WTC11 (cell line): ENCODE measurements around the gene MLST8. TPM values are rescaled to one million over a fixed set of nuclear protein-coding genes. Genes with fewer than 3 reads are reported as not detected.
"Not testable (repeated sequence)": the region's sequence is repeated elsewhere in the genome, so short reads cannot be mapped to it uniquely, and the experiment has no call there.

Experiments
- ATAC-seq: fragments of 200-7000 bp; cut with Tn5 transposase; 2 replicates; pipeline ENCODE4 v1.10.0; 2021; ENCODE audit warnings: mild to moderate bottlenecking, moderate library complexity
- CTCF ChIA-PET: fragments of 300-600 bp; sonication (Branson Sonifier 250); formaldehyde crosslinking; loops from one replicate; lab custom pipeline; 2021; ENCODE audit warnings: antibody characterized with exemption; lab: Charles Lee
- POLR2A ChIA-PET: fragments of 350-600 bp; sonication (Branson Sonifier 250); formaldehyde crosslinking; loops from one replicate; lab custom pipeline; 2021; ENCODE audit warnings: antibody characterized with exemption; lab: Charles Lee
- DNase-seq: peaks from one replicate; pipeline ENCODE4 v3.0.0; 2021; ENCODE audit warnings: low spot score
- H3K27ac Mint-ChIP-seq: 2 replicates; pipeline ENCODE4 v1.8.0; 2021; ENCODE audit warnings: mixed read lengths
- H3K27me3 Mint-ChIP-seq: 2 replicates; pipeline ENCODE4 v1.8.0; 2021; ENCODE audit warnings: low read depth, mild to moderate bottlenecking, moderate library complexity, mixed read lengths
- H3K36me3 Mint-ChIP-seq: 2 replicates; pipeline ENCODE4 v1.8.0; 2021; ENCODE audit warnings: mixed read lengths
- H3K4me1 Mint-ChIP-seq: 2 replicates; pipeline ENCODE4 v1.8.0; 2022; ENCODE audit warnings: mixed read lengths
- H3K4me3 Mint-ChIP-seq: 2 replicates; pipeline ENCODE4 v1.8.0; 2021; ENCODE audit warnings: mild to moderate bottlenecking, moderate library complexity, mixed read lengths
- H3K9me3 Mint-ChIP-seq: 2 replicates; pipeline ENCODE4 v1.8.0; 2021; ENCODE audit warnings: mixed read lengths
- ATF1 ChIP-seq: sonication (generic); formaldehyde crosslinking; IDR thresholded peaks from 2 replicates; pipeline ENCODE4 v1.8.1; 2023; ENCODE audit warnings: mild to moderate bottlenecking, moderate library complexity, missing genetic modification reagents
- ELF4 ChIP-seq: sonication (generic); formaldehyde crosslinking; IDR thresholded peaks from 2 replicates; pipeline ENCODE4 v1.8.1; 2022; ENCODE audit warnings: low read depth, mild to moderate bottlenecking, moderate library complexity, missing genetic modification reagents
- EMX1 ChIP-seq: fragments of 250-450 bp; sonication (Bioruptor Pico); IDR thresholded peaks from 2 replicates; pipeline ENCODE4 v1.8.0; 2021; ENCODE audit warnings: mild to moderate bottlenecking
- ETV6 ChIP-seq: sonication (generic); formaldehyde crosslinking; IDR thresholded peaks from 2 replicates; pipeline ENCODE4 v1.8.1; 2022; ENCODE audit warnings: mild to moderate bottlenecking, missing genetic modification reagents
- FOXJ3 ChIP-seq: sonication (generic); formaldehyde crosslinking; IDR thresholded peaks from 2 replicates; pipeline ENCODE4 v1.9.0; 2021; ENCODE audit warnings: missing genetic modification reagents, mild to moderate bottlenecking, borderline replicate concordance
- HMGA2 ChIP-seq: fragments of 250-450 bp; sonication (Bioruptor Pico); IDR thresholded peaks from 2 replicates; pipeline ENCODE4 v1.4.0; 2021; ENCODE audit warnings: mild to moderate bottlenecking, moderate library complexity
- JAZF1 ChIP-seq: fragments of 250-450 bp; sonication (Bioruptor Pico); IDR thresholded peaks from 2 replicates; pipeline ENCODE4 v1.9.0; 2021; ENCODE audit warnings: moderate library complexity, mild to moderate bottlenecking, inconsistent platforms
- JUN ChIP-seq: sonication (generic); formaldehyde crosslinking; IDR thresholded peaks from 2 replicates; pipeline ENCODE4 v1.8.0; 2023; ENCODE audit warnings: mild to moderate bottlenecking, missing genetic modification reagents
- MXD4 ChIP-seq: fragments of 250-450 bp; sonication (Bioruptor Pico); IDR thresholded peaks from 2 replicates; pipeline ENCODE4 v1.8.0; 2021; ENCODE audit warnings: mild to moderate bottlenecking, moderate library complexity, borderline replicate concordance
- SMAD3 ChIP-seq: sonication (generic); formaldehyde crosslinking; IDR thresholded peaks from 2 replicates; pipeline ENCODE4 v1.8.0; 2022; ENCODE audit warnings: missing genetic modification reagents, mild to moderate bottlenecking, borderline replicate concordance
- ZNF396 ChIP-seq: fragments of 250-450 bp; sonication (Bioruptor Pico); IDR thresholded peaks from 2 replicates; pipeline ENCODE4 v1.8.0; 2021; ENCODE audit warnings: mild to moderate bottlenecking, moderate library complexity, borderline replicate concordance
- ZNF416 ChIP-seq: fragments of 250-450 bp; sonication (Bioruptor Pico); IDR thresholded peaks from 2 replicates; pipeline ENCODE4 v1.9.0; 2021; ENCODE audit warnings: mild to moderate bottlenecking, inconsistent platforms
- ZNF423 ChIP-seq: fragments of 250-450 bp; sonication (Bioruptor Pico); IDR thresholded peaks from 2 replicates; pipeline ENCODE4 v2.1.2; 2022; ENCODE audit warnings: mild to moderate bottlenecking, moderate library complexity
- total RNA-seq: library from RNA; stranded (reverse); gene quantifications from 3 replicates; pipeline ENCODE4 v1.2.3, GENCODE V29; 2021
- TF ChIP-seq, protein P1 (sequence below): sonication (generic); formaldehyde crosslinking; IDR thresholded peaks from 2 replicates; pipeline ENCODE4 v1.8.0; 2022; ENCODE audit warnings: mild to moderate bottlenecking, missing genetic modification reagents
- TF ChIP-seq, protein P2 (sequence below): sonication (generic); formaldehyde crosslinking; conservative IDR thresholded peaks from 2 replicates; pipeline ENCODE4 v1.8.1; 2023; ENCODE audit warnings: mild to moderate bottlenecking, low read depth, missing genetic modification reagents, moderate library complexity
- TF ChIP-seq, protein P3 (sequence below): sonication (generic); formaldehyde crosslinking; conservative IDR thresholded peaks from 2 replicates; pipeline ENCODE4 v1.8.1; 2022; ENCODE audit warnings: mild to moderate bottlenecking, missing genetic modification reagents
- TF ChIP-seq, protein P4 (sequence below): sonication (generic); formaldehyde crosslinking; IDR thresholded peaks from 2 replicates; pipeline ENCODE4 v1.8.1; 2022; ENCODE audit warnings: mild to moderate bottlenecking, moderate library complexity, missing genetic modification reagents
- TF ChIP-seq, protein P5 (sequence below): sonication (generic); formaldehyde crosslinking; IDR thresholded peaks from 2 replicates; pipeline ENCODE4 v1.8.1; 2023; ENCODE audit warnings: mild to moderate bottlenecking, missing genetic modification reagents

The MLST8 gene
- total RNA-seq, 1 experiment from 2014 or later: 71.6 TPM

DNA sequence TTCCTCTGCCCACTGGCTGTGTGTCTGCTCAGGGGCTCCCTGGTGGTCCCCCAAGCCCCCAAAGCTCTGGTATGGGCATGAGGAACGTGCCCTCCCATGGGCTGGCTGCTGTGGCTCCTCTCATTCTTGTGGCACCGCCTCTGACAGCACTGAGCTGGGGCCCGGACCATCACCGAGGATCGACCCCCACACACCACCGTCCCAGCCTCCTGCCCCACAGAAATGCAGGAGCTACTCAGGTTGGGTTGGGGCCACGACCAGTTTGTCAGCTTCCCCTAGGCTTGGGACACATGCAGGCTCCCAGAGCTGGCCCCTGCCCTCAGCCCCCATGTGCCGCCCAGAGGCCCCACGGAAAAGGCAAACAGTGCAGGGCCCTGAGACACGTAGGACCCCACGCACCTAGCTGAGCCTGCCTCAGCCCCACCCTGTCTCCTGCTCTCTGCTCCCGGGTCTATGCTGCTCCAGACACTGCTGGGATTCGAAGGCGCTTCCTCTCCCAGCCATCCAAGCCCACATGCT lies 5.6 kb upstream of the MLST8 start (continued):
- TF ChIP-seq, protein P1, sequence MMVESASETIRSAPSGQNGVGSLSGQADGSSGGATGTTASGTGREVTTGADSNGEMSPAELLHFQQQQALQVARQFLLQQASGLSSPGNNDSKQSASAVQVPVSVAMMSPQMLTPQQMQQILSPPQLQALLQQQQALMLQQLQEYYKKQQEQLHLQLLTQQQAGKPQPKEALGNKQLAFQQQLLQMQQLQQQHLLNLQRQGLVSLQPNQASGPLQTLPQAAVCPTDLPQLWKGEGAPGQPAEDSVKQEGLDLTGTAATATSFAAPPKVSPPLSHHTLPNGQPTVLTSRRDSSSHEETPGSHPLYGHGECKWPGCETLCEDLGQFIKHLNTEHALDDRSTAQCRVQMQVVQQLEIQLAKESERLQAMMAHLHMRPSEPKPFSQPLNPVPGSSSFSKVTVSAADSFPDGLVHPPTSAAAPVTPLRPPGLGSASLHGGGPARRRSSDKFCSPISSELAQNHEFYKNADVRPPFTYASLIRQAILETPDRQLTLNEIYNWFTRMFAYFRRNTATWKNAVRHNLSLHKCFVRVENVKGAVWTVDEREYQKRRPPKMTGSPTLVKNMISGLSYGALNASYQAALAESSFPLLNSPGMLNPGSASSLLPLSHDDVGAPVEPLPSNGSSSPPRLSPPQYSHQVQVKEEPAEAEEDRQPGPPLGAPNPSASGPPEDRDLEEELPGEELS (CRISPR knock-in tag): no peak
- TF ChIP-seq, protein P2, sequence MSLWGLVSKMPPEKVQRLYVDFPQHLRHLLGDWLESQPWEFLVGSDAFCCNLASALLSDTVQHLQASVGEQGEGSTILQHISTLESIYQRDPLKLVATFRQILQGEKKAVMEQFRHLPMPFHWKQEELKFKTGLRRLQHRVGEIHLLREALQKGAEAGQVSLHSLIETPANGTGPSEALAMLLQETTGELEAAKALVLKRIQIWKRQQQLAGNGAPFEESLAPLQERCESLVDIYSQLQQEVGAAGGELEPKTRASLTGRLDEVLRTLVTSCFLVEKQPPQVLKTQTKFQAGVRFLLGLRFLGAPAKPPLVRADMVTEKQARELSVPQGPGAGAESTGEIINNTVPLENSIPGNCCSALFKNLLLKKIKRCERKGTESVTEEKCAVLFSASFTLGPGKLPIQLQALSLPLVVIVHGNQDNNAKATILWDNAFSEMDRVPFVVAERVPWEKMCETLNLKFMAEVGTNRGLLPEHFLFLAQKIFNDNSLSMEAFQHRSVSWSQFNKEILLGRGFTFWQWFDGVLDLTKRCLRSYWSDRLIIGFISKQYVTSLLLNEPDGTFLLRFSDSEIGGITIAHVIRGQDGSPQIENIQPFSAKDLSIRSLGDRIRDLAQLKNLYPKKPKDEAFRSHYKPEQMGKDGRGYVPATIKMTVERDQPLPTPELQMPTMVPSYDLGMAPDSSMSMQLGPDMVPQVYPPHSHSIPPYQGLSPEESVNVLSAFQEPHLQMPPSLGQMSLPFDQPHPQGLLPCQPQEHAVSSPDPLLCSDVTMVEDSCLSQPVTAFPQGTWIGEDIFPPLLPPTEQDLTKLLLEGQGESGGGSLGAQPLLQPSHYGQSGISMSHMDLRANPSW (CRISPR knock-in tag): no peak

DNA sequence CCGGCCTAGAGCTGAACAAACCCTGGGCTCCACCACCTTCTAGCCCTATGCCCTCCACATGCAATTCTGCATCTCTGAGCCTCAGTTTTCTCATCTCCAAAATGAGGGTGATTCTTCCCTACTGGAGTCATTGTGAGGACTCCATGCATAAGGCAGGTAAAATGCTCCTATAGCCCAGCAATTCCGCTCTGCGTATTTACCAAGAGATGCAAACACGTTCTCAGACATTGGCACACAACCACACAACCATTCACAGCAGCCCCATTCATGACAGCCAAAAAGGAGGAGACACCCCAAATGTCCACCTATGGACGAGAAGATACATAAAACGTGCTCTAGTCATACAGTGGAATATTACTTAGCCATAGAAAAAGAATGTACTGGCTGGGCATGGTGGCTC lies 4.9 kb upstream of the MLST8 start:
- CTCF ChIA-PET: interaction anchor here (0.9 kb wide), 1 partner anchor 15 kb away, joined by 3 read pairs; no protein-coding TSS in a partner anchor
- H3K36me3 Mint-ChIP-seq: no peaks in the 10 kb centered on the region
- POLR2A ChIA-PET: interaction anchor here (1.1 kb wide), 1 partner anchor 10 kb away, joined by 4 read pairs; the partner anchor contains the start of gene BRICD5
- H3K4me1 Mint-ChIP-seq: peaks cover 5% of the 10 kb centered on the region
- no peak overlapping the region for H3K4me3 Mint-ChIP-seq
- H3K27me3 Mint-ChIP-seq: peaks cover 56% of the 10 kb centered on the region
- no peak for TF ChIP-seq ATF1 (CRISPR knock-in tag)
- TF ChIP-seq, protein P3, sequence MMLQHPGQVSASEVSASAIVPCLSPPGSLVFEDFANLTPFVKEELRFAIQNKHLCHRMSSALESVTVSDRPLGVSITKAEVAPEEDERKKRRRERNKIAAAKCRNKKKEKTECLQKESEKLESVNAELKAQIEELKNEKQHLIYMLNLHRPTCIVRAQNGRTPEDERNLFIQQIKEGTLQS: no peak
- TF ChIP-seq HMGA2 (CRISPR knock-in tag): no peak
- no peak for TF ChIP-seq ZNF416
- TF ChIP-seq, protein P4, sequence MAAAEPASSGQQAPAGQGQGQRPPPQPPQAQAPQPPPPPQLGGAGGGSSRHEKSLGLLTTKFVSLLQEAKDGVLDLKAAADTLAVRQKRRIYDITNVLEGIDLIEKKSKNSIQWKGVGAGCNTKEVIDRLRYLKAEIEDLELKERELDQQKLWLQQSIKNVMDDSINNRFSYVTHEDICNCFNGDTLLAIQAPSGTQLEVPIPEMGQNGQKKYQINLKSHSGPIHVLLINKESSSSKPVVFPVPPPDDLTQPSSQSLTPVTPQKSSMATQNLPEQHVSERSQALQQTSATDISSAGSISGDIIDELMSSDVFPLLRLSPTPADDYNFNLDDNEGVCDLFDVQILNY (CRISPR knock-in tag): no peak
- TF ChIP-seq, protein P5, sequence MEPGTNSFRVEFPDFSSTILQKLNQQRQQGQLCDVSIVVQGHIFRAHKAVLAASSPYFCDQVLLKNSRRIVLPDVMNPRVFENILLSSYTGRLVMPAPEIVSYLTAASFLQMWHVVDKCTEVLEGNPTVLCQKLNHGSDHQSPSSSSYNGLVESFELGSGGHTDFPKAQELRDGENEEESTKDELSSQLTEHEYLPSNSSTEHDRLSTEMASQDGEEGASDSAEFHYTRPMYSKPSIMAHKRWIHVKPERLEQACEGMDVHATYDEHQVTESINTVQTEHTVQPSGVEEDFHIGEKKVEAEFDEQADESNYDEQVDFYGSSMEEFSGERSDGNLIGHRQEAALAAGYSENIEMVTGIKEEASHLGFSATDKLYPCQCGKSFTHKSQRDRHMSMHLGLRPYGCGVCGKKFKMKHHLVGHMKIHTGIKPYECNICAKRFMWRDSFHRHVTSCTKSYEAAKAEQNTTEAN (CRISPR knock-in tag): no peak
- no peak for TF ChIP-seq ELF4 (CRISPR knock-in tag)
- no peak for TF ChIP-seq ZNF423
- TF ChIP-seq, protein P1 (CRISPR knock-in tag): no peak
- no peak for TF ChIP-seq ETV6 (CRISPR knock-in tag)
- TF ChIP-seq MXD4 (CRISPR knock-in tag): no peak
- no peak for TF ChIP-seq ZNF396 (CRISPR knock-in tag)
- no peak for TF ChIP-seq SMAD3 (CRISPR knock-in tag)
- TF ChIP-seq FOXJ3 (CRISPR knock-in tag): no peak
- no peak for TF ChIP-seq JUN (CRISPR knock-in tag)
- no peak for TF ChIP-seq JAZF1 (CRISPR knock-in tag)
- TF ChIP-seq EMX1 (CRISPR knock-in tag): no peak
- H3K9me3 Mint-ChIP-seq: no peaks in the 10 kb centered on the region
- ATAC-seq: no peak
- no peak for DNase-seq
- no peak overlapping the region for H3K27ac Mint-ChIP-seq

DNA sequence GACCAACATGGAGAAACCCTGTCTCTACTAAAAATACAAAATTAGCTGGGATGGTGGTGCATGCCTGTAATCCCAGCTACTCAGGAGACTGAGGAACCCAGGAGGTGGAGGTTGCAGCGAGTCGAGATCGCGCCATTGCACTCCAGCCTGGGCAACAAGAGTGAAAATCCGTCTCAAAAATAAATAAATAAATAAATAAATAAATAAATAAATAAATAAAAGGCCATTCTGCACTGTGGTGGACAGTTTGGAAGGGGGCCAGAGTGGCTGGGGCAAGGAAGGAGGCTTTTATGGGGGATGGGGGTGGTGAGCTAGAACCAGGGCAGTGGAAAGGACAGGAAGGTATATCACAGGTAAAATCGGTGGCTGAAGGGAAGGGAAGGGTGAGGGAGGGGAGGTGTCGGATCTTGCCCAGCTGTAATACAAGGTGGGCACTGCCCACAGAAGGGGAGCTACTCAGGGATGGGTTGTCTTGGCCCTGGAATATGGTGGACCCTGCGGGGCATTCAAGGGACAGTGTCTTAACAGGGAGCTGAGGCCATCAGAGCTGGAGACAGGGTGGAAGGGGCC lies 2.0 kb upstream of the MLST8 start:
- not testable (repeated sequence) for H3K27ac Mint-ChIP-seq, DNase-seq, ATAC-seq, H3K9me3 Mint-ChIP-seq
- POLR2A ChIA-PET: interaction anchor here (0.7 kb wide), 1 partner anchor 68 kb away, joined by 3 read pairs; no protein-coding TSS in a partner anchor
- peaks cover 43% of the 10 kb centered on the region for H3K27me3 Mint-ChIP-seq
- peak overlapping the region; percentile 35; the same call in 1 of the 2 replicates for H3K4me3 Mint-ChIP-seq
- peaks cover 13% of the 10 kb centered on the region for H3K36me3 Mint-ChIP-seq
- CTCF ChIA-PET: interaction anchor here (1.4 kb wide), 1 partner anchor 8 kb away, joined by 12 read pairs; no protein-coding TSS in a partner anchor
- H3K4me1 Mint-ChIP-seq: peaks cover 11% of the 10 kb centered on the region
